ENCODE measurements around the gene DPF3.

Gene DPF3

GRCh38 chr14:72917094-72917802 lies 23.3 kb upstream of the DPF3 start:
- no peaks in the 10 kb centered on the region for H3K4me1 ChIP-seq (ENCODE audit: insufficient read depth, insufficient read length)
- no peak for DNase-seq (ENCODE audit: low read depth, low spot score)
- no peaks in the 10 kb centered on the region for H3K36me3 ChIP-seq (ENCODE audit: insufficient read depth, insufficient read length, low read length)
- H3K27me3 ChIP-seq (ENCODE audit: insufficient read depth, insufficient read length) = no peaks in the 10 kb centered on the region
- H3K4me3 ChIP-seq (ENCODE audit: insufficient read length, low read depth) = no peak overlapping the region
- H3K9ac ChIP-seq (ENCODE audit: insufficient read length, low read depth) = no peak overlapping the region
- TF ChIP-seq ZNF274 (IDR thresholded peaks at IDR 0.05; ENCODE audit: low read depth, low read length) (no peak), YY1 (IDR thresholded peaks at IDR 0.05; ENCODE audit: insufficient read depth, insufficient read length) (no peak), SUZ12 (IDR thresholded peaks at IDR 0.05; ENCODE audit: extremely low read depth, insufficient read depth, insufficient read length) (no peak)
- no peaks in the 10 kb centered on the region for H3K9me3 ChIP-seq (ENCODE audit: insufficient read depth, low read length)

- TF ChIP-seq YY1 (IDR thresholded peaks at IDR 0.05; ENCODE audit: insufficient read depth, insufficient read length) = no peak
- no peak for TF ChIP-seq ZNF274 (IDR thresholded peaks at IDR 0.05; ENCODE audit: low read depth, low read length)
- TF ChIP-seq SUZ12 (IDR thresholded peaks at IDR 0.05; ENCODE audit: extremely low read depth, insufficient read depth, insufficient read length) = no peak
- no peak for DNase-seq (ENCODE audit: low read depth, low spot score)
Observed at GRCh38 chr14:72916174-72916573, 22.3 kb upstream of the DPF3 start.

GRCh38 chr14:72913809-72914208 lies 19.9 kb upstream of the DPF3 start:
- H3K27me3 ChIP-seq (ENCODE audit: insufficient read depth, insufficient read length) = no peaks in the 10 kb centered on the region
- H3K4me3 ChIP-seq (ENCODE audit: insufficient read length, low read depth) = no peak overlapping the region
- DNase-seq (ENCODE audit: low read depth, low spot score) = no peak
- no peak overlapping the region for H3K9ac ChIP-seq (ENCODE audit: insufficient read length, low read depth)
- no peaks in the 10 kb centered on the region for H3K36me3 ChIP-seq (ENCODE audit: insufficient read depth, insufficient read length, low read length)
- no peaks in the 10 kb centered on the region for H3K9me3 ChIP-seq (ENCODE audit: insufficient read depth, low read length)
- H3K4me1 ChIP-seq (ENCODE audit: insufficient read depth, insufficient read length) = no peaks in the 10 kb centered on the region
- TF ChIP-seq ZNF274 (IDR thresholded peaks at IDR 0.05; ENCODE audit: low read depth, low read length) = no peak
- no peak for TF ChIP-seq SUZ12 (IDR thresholded peaks at IDR 0.05; ENCODE audit: extremely low read depth, insufficient read depth, insufficient read length)
- no peak for TF ChIP-seq YY1 (IDR thresholded peaks at IDR 0.05; ENCODE audit: insufficient read depth, insufficient read length)

More at GRCh38 chr14:72916174-72916573, 22.3 kb upstream of the DPF3 start:
- Histone ChIP-seq H3K9ac (ENCODE audit: insufficient read length, low read depth) (no peak overlapping the region), H3K9me3 (ENCODE audit: insufficient read depth, low read length) (no peaks in the 10 kb centered on the region), H3K27me3 (ENCODE audit: insufficient read depth, insufficient read length) (no peaks in the 10 kb centered on the region), H3K36me3 (ENCODE audit: insufficient read depth, insufficient read length, low read length) (no peaks in the 10 kb centered on the region), H3K4me3 (ENCODE audit: insufficient read length, low read depth) (no peak overlapping the region), H3K4me1 (ENCODE audit: insufficient read depth, insufficient read length) (no peaks in the 10 kb centered on the region)

GRCh38 chr14:72909163-72909562 lies 15.3 kb upstream of the DPF3 start:
- Histone ChIP-seq H3K27me3 (ENCODE audit: insufficient read depth, insufficient read length) (no peaks in the 10 kb centered on the region), H3K4me1 (ENCODE audit: insufficient read depth, insufficient read length) (peaks cover 2% of the 10 kb centered on the region), H3K4me3 (ENCODE audit: insufficient read length, low read depth) (no peak overlapping the region), H3K9me3 (ENCODE audit: insufficient read depth, low read length) (no peaks in the 10 kb centered on the region), H3K36me3 (ENCODE audit: insufficient read depth, insufficient read length, low read length) (no peaks in the 10 kb centered on the region), H3K9ac (ENCODE audit: insufficient read length, low read depth) (no peak overlapping the region)
- no peak for DNase-seq (ENCODE audit: low read depth, low spot score)
- TF ChIP-seq ZNF274 (IDR thresholded peaks at IDR 0.05; ENCODE audit: low read depth, low read length) (no peak), SUZ12 (IDR thresholded peaks at IDR 0.05; ENCODE audit: extremely low read depth, insufficient read depth, insufficient read length) (no peak), YY1 (IDR thresholded peaks at IDR 0.05; ENCODE audit: insufficient read depth, insufficient read length) (no peak)

GRCh38 chr14:72907886-72908285 lies 14.0 kb upstream of the DPF3 start:
- H3K9me3 ChIP-seq (ENCODE audit: insufficient read depth, low read length) = no peaks in the 10 kb centered on the region
- no peak overlapping the region for H3K4me3 ChIP-seq (ENCODE audit: insufficient read length, low read depth)
- H3K27me3 ChIP-seq (ENCODE audit: insufficient read depth, insufficient read length) = no peaks in the 10 kb centered on the region
- H3K9ac ChIP-seq (ENCODE audit: insufficient read length, low read depth) = no peak overlapping the region
- TF ChIP-seq ZNF274 (IDR thresholded peaks at IDR 0.05; ENCODE audit: low read depth, low read length) (no peak), YY1 (IDR thresholded peaks at IDR 0.05; ENCODE audit: insufficient read depth, insufficient read length) (no peak), SUZ12 (IDR thresholded peaks at IDR 0.05; ENCODE audit: extremely low read depth, insufficient read depth, insufficient read length) (no peak)
- H3K36me3 ChIP-seq (ENCODE audit: insufficient read depth, insufficient read length, low read length) = no peaks in the 10 kb centered on the region
- DNase-seq (ENCODE audit: low read depth, low spot score) = no peak
- H3K4me1 ChIP-seq (ENCODE audit: insufficient read depth, insufficient read length) = peaks cover 2% of the 10 kb centered on the region

GRCh38 chr14:72906879-72907278 lies 13.0 kb upstream of the DPF3 start:
- H3K27me3 ChIP-seq (ENCODE audit: insufficient read depth, insufficient read length) = no peaks in the 10 kb centered on the region
- H3K9me3 ChIP-seq (ENCODE audit: insufficient read depth, low read length) = no peaks in the 10 kb centered on the region
- H3K4me1 ChIP-seq (ENCODE audit: insufficient read depth, insufficient read length) = peaks cover 2% of the 10 kb centered on the region
- H3K36me3 ChIP-seq (ENCODE audit: insufficient read depth, insufficient read length, low read length) = no peaks in the 10 kb centered on the region
- H3K9ac ChIP-seq (ENCODE audit: insufficient read length, low read depth) = no peak overlapping the region
- no peak for DNase-seq (ENCODE audit: low read depth, low spot score)
- H3K4me3 ChIP-seq (ENCODE audit: insufficient read length, low read depth) = no peak overlapping the region
- no peak for TF ChIP-seq SUZ12 (IDR thresholded peaks at IDR 0.05; ENCODE audit: extremely low read depth, insufficient read depth, insufficient read length)
- TF ChIP-seq ZNF274 (IDR thresholded peaks at IDR 0.05; ENCODE audit: low read depth, low read length) = no peak
- TF ChIP-seq YY1 (IDR thresholded peaks at IDR 0.05; ENCODE audit: insufficient read depth, insufficient read length) = no peak

- no peak for DNase-seq (ENCODE audit: low read depth, low spot score)
Observed at GRCh38 chr14:72906316-72906715, 12.4 kb upstream of the DPF3 start.

More at GRCh38 chr14:72906316-72906715, 12.4 kb upstream of the DPF3 start:
- Histone ChIP-seq H3K9me3 (ENCODE audit: insufficient read depth, low read length) (no peaks in the 10 kb centered on the region), H3K9ac (ENCODE audit: insufficient read length, low read depth) (no peak overlapping the region), H3K4me3 (ENCODE audit: insufficient read length, low read depth) (no peak overlapping the region), H3K36me3 (ENCODE audit: insufficient read depth, insufficient read length, low read length) (no peaks in the 10 kb centered on the region), H3K27me3 (ENCODE audit: insufficient read depth, insufficient read length) (no peaks in the 10 kb centered on the region), H3K4me1 (ENCODE audit: insufficient read depth, insufficient read length) (peaks cover 2% of the 10 kb centered on the region)
- TF ChIP-seq SUZ12 (IDR thresholded peaks at IDR 0.05; ENCODE audit: extremely low read depth, insufficient read depth, insufficient read length) (no peak), YY1 (IDR thresholded peaks at IDR 0.05; ENCODE audit: insufficient read depth, insufficient read length) (no peak), ZNF274 (IDR thresholded peaks at IDR 0.05; ENCODE audit: low read depth, low read length) (no peak)
